HG03571 (cell line): ENCODE data around the gene CEACAM18.
"Not testable (repeated sequence)": the region's sequence is repeated elsewhere in the genome, so short reads cannot be mapped to it uniquely, and the experiment has no call there.

Source experiments
- ATAC-seq: cut with Tn5 transposase; IDR thresholded peaks from one replicate; pipeline ENCODE4 v1.9.1; 2021; ENCODE audit not compliant: unreplicated experiment

Gene CEACAM18

DNA sequence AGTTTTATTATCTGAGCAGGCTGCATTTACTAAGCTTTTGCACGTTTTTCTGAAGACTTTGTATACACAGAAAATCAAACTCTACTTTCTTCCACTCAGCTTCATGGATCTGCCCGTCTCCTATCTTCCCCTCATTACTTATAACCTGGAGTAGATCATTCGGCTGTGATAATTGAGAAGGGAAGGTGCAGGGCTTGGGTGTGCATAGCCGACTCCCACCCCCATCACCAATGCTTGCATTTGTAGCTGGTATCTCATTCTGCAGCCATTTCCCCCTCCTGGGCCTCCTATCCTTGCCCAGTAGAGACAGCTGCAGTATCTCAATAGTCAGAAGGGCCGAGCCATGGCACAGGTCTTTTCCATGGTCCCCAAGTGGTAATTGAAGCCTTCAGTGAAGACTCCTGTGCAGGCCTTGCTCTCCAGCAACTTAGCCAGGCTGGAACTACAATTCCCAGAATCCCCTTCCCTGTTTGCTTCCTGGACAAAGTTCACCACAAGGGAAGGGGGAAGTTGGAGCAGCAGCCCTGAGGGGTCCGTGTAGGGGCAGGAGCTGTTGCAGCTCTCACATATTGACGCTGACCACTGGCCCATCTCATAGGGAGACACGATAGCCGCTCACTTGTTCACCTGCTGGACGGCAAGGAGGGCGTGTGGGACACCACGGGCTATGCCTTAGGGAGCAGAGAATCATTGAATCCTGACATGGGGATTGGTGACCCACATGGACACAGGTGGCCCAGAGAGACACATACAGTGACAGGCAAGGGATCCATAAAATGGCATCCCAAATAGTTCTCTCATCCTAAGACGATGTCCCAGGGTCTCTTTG, 18.0 kb upstream of the CEACAM18 start:
- ATAC-seq, result no peak

DNA sequence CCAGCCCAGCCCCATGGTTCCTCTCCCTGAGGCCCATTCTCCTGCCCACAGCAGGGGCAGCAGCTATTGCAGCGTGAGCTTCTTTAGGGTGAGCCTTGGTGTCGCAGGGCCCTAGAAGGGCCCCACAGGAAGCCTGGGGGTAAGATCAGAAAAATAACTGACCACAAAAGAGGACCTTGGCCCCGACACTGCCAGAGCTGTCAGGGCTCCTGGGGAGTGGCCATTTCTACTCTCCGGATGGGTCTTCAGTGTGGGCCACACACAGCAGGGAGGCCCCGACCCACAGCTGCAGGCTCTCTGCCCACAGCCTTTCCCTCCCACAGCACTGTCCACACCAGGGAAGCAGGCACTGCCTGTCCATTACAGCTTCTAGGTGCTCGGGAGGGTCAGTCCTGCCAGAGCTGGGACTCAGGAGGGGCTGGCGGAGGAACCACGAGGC, 16.6 kb upstream of the CEACAM18 start:
- no peak for ATAC-seq

DNA sequence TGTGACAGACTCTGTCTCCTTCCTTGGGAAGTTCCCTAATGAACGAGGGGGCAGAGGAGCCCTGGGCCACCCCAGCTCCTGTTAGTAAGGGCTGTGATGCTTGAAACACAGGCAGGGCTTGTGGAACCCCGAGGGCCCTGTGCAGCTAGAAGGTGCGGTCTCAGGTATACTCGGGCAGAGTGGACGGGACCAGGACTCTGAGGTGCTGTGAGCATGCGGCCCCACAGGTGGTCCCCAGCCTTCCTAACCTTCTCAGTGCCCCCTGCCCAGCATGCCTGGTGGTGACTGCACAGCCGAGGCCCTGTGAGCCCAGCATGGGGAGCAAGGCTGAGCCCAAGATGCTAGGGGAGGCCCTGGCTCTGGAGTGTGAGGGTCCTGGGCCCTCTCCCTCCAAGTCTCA, 16.1 kb upstream of the CEACAM18 start:
- ATAC-seq, result no peak

DNA sequence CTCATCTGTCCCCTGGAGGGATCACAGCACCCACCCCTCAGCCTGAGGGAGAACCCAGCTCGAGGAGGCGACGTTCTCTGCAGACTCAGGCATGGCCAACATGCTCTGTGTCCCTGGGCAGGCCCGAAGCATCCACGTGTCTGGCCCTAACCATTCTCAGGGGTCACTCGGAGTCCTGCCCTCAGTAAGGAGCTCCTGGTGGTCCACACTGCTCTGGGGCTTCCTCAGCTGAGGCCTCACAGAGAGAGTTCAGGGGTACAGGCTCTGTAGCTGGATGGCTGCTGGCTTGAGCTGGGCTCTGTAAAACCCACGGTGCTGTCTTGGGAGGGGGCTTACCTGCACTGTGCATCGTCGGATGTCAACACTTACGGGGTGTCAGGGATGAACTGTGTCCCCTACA, 15.7 kb upstream of the CEACAM18 start:
- ATAC-seq, result no peak

DNA sequence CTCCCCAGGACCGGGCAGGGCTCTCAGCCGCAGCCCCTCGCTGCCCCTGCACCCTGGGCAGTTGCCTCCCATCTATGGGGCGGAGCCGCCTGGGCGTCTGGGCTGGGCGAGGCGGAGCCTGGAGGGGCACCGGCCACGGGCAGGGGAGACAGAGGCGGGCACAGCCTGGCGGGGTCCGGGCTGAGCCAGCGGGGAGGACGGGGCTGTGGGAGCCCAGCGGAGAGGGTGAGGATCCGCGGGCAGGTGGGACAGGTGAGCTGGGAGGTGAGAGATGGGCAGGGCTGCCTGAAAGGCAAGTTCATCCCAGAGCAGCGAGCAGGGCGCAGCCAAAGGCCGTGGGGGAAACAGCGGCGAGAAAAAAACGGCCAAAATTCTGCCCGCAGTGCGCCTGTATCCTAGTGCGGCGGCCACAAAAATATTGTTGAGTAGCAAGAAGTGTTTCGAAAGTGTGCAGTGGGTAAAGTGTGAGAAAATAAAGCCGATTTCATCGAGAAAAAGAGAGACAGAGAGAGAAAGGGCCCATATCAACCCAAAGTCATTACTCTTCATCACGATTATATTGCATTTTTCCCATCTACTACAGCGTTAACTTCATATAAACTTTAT, 14.3 kb upstream of the CEACAM18 start:
- ATAC-seq, result not testable (repeated sequence)

DNA sequence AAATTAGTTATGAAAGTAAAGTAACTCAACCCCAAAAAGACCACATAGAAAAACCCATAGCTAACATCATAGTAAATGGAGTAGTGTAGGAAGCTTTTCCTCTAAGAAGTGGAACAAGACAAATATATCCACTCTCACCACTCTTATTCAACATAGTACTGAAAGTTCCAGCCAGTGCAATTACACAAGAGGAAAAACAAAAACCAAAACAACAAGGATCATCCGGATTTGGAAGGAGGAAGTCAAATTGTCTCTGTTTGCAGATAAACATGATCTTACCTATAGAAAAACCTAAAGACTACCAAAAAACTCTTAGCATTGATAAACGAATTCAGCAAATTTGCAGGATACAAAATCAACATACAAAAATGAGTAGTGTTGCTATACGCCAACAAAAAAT, 11.6 kb upstream of the CEACAM18 start:
- ATAC-seq, result no peak

DNA sequence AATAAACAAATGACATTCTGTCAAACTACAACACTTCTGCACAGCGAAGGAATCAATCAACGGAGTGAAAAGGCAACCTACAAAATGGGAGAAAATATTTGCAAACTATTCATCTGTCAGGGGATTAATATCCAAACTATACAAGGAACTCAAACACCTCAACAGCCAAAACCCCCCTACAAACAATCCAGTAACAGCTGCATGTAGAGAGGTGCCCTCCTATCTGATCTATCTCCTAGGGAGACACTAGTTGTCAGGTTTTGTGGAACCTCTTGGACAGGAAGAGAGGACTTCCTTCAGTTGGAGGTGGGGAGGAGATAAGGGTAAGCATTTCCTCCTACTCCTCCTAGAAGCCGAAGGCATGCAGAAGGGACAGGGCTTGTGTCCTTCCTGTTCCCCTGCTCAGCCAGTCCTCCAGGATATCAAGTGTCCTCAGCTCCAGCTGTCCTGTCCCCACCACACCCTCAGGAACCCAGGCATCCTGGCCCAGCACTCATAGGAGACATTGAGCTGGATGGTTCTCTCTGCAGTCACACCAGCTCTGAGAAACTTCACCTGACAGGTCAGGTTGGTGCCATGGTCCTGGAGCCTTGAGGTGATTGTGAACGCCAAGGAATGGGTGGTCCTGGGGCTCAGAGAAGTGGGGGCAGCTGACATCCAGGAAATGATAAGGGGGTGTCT, 10.3 kb upstream of the CEACAM18 start:
- no peak for ATAC-seq

DNA sequence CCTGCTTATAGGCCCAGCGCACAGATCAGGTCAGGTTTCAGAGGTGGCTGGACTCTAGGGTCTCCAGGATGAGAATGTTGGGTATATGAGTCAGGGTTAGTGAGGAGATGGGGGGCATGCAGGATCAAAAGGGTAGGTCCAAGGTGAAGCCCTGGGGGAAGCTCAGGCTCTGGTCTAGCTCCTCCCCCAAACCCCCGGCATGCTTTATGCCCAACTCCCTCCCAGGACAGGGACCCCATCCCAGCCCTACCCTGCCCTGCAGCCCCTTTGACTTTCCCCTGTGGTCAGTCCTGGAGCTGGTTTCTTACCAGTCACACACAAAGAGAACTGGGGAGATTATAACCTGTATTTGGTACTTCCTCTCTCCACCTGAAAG, 9.8 kb upstream of the CEACAM18 start:
- no peak for ATAC-seq

DNA sequence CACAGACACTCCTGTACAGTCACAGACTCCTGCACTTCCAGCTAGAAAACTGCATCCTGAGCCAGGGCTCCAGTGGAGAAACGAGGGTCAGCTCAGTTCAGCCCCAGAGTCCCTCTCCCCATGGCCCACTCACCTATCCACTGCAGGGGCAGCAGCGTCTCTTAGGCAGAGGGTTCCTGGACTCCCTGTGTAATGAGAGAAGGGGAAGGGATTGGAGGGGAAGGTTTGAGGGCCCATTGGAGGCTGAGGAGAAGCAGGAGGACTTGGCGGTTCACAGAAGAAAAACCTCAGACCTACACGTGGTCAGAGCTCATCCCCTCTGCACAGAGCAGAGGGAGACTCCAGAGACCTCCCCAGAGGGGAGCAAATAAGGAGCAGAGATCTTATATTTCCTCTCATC, 9.2 kb upstream of the CEACAM18 start:
- no peak for ATAC-seq

DNA sequence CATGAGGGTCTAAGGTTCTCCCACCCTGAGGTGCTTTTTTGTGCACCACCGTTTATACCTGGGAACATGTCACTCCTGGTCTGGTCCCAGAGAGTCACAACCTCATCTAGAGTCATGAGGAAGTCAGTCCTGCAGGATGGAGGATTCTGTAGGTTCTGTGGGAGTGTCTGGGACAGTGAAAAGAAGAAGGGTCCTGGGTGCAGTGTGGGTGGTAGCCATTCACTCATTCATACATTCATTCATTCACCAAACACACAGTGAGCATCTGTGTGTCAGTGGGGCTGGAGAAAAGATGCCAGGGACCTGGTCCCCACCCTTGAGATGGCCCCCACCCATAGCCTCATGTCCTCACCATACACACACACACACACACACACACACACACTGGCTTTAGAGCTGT, 8.7 kb upstream of the CEACAM18 start:
- no peak for ATAC-seq

DNA sequence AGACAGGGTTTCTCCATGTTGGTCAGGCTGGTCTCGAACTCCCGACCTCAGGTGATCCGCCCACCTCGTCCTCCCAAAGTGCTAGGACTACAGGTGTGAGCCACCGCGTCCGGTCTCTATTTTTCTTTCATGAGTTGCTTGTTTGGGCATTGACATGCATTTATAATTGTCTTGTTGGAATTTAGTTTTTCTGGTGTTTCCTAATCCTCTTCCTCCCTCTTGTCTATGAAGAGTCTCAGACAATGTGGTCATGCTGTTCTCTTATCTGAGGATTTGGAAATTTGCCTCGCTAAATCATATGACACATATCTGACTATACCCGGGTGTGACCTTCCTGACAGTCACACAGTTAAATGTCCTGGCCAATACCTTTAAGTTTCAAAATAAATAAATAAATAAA, 7.4 kb upstream of the CEACAM18 start:
- no peak for ATAC-seq

DNA sequence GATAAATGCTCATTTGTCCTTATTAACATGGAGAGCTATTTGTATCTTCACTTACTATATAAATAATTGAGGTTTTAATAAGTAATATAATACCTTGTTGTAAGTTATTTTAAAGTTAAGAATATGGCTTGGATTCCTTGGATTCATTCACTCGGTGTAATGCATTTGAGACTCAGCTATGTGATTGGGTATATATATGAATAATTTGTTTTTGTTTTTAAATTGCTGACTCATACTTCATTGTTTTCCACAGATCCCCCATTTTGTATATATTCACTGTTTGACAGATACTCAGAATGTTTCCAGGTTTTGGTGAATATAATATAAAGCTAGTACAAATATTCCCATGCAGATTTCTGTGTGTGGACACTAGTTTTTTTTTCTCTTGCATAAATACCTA, 6.8 kb upstream of the CEACAM18 start:
- ATAC-seq, result no peak

DNA sequence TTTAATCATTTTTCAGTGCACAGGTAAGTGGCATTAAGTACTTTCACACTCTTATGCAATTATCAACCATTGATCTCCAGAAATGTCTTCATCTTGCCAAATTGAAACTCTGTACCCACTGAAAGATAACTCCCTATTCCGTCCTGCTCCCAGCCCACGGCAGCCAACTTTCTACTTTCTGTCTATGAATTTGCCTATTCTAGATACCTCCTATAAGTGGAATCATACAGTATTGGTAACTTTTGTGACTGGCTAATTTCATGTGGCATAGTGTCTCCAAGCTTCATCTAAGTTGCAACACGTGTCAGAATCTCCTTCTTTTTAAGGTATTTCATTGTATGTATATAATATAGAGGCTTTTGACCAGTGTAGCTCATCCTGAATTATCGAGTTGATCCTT, 5.7 kb upstream of the CEACAM18 start:
- ATAC-seq, result no peak

DNA sequence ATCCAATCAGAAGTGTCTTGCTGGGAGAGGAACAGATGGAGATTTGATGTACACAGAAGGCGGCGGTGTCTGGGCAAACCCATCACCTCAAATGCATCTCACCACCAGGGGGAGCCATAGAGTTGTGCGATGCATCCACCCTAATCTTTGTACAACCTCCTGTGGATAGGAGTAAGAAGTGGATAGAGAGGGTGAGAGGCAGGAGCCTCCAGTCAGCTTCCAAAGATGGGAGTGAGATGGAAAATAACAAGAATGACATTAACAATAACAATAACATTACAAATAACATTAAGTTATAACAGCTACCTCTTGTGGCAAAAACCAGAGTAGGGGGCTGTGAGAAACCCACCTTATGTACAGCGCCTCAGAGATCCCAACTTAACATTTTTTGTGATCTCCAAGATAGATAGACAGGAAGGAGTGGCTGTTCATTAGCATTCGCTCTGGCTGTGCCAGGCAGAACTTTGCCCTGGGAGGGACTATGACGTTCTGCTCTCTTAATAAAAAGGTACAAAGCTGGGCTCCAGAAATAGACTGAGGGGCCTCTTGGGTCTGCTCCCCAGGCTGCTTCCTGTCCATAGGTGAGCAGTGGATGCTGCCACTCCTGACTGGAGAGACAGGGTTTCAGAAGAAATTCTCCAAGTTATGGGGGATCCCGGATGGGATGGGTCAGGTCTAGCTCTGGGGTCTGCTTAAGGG, 5.2 kb upstream of the CEACAM18 start:
- no peak for ATAC-seq

DNA sequence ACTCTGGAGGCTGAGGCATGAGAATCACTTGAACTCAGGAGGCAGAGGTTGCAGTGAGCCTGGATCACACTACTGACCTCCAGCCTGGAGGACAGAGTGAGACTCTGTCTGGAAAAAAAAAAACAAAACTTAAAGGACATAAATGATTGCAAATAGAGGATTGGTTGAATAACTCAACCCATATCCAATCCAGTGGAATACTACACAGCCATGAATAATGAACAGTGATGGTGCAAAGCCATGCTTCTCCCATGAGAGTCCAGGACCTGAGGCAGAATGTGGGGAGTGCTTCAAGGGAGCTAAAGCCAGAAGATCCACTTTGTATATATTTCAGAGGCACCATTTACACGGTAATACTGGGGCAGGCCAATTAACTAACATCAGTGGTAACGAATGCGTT, 2.2 kb upstream of the CEACAM18 start:
- no peak for ATAC-seq

DNA sequence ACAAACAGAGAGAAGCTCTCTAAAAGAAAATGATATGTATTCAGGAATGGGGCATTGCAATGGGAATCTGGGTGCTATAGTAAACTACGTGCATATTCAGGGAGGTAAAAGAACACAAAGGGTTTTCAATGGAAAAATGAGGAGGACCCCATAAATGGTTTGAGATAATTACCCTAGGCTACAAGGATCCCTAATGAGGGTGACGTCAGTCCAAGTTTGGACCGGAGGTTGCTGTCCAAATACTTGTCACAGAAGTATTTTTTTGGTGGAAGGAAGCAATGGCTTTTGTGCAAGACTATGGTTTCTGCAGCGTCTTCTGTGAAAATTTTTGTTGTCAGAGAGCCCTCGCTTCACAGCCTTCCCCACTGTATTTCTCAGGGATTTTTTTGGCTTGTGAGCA, 995 bp upstream of the CEACAM18 start:
- ATAC-seq, result no peak

DNA sequence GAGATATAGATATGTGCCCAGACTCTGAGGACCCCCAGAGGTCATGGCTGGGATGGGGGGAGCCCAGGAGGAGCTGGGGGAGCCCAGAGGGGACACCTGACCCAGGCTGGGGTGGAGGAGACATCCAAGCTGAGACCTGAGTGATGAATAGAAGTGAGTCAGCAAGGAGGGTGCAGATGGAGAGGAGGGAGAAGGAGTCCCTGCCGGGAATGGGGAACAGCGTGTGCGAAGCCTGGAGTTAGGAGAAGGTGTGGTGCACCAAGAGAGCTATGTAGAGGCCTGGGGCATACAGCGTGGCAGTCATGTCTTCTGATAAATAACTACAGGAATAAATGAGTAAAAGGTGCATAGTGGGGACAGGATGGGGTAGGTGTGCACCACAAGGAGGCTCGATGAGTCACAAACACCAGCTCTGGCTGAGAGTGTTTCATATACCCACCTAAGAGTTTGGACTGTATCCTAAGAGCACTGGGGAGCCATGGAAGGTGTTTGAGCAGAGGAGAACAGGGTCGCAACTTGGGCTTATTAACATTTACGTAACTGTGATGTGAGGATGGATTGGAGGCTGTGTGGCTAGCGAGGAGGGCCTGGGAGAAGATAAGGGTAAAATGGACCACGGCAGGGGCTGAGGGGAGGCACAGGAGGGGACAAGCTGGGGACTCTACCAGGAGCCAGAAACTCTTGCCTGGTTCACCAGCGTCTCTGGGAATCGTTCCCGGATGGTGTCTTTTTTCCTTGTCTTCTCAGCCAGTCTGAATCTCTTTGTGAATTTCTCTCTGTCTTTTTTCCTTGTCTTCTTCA, 1.4 kb downstream of the CEACAM18 start:
- no peak for ATAC-seq

DNA sequence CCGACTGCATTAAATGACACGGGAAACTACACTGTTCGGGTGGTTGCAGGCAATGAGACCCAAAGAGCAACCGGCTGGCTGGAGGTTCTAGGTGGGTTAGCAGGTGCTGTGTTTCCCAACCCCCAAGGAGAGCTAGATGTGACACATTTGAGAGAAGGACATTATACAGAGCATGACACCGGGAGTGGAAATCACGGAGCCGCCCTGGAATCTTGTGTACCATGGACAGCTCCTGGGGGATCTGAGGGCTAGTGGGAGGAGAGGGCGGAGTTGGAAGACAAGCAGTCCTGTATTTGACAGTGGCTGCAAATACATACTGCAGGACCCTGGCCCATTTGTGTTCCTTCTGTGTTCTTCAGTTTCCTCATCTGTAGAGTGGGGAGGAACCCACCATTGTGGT, 2.3 kb downstream of the CEACAM18 start:
- no peak for ATAC-seq

DNA sequence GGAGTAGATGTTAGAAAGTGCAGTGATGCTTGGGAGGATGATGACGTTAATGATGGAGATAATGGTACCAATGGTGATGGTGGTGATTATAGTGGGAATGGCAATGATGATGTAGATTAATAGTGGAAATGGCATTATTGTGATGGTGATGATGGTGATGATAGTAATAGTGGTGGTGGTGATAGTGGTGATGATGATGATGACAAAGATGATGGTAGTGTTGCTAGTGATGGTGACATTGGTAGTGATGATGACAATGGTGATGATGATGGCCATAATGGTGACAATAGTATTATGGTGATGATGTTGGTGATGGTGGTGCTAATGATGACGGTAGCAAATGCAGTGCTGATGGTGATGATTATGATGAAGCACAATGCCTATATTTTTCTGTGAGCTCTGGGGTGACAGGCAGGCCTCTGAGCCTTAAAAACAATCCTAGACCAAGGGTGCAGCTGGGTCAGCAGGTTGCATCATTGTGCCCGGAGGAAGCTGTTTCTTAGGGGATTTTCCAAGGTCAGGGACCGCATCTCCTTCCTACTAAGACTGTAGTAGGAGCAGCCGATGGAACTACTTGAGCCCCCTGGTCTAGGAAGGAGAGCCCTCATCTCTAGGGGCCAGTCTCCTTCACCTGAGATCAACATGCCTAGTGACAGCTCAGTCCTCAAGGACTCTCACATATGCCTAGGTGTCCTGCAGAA, 7.8 kb downstream of the CEACAM18 start:
- ATAC-seq, result no peak

DNA sequence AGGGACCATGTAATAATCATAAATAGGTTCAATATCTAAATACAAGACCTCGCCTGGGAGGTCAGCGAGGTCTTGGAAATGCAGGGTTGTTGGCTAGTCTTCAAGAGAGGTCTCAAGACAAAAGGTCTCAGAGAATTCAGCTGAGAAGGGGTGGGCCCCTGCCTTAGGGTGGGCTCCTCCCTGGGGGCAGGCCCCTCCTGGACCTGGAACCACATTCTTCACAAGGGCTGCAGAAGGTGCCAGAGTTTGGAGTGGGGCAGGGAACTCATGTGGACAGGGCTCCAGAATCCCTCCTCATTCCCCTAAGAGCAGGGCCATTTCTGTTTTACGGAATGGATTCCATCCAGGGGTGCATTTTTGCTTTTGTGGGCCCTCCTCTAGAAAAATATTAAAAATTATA, 10.2 kb downstream of the CEACAM18 start:
- no peak for ATAC-seq
